ENCODE data around the gene NAXE.

DNA sequence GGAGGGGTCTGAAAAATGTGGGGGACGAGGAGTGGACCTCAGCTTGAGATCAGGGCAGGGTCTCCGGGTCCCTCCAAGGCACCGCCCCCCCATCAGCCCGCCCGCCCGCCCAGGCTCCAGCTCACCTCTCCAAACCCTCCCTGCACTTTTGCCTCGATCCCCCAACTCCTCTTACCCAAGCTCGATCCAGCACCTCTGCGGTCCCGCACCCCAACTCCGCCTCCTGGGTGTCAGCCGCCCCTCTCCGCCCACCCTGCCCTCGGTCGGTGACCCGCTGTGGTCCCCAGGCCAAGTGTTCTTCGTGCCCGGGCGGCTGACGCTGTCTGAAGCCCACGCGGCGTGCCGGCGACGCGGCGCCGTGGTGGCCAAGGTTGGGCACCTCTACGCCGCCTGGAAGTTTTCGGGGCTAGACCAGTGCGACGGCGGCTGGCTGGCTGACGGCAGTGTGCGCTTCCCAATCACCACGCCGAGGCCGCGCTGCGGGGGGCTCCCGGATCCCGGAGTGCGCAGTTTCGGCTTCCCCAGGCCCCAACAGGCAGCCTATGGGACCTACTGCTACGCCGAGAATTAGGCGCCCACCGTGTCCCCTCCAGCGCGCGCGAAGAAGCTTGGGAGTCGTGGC is 33.3 kb downstream of the NAXE start:
- no peak for TF ChIP-seq POLR2A (IDR thresholded peaks at IDR 0.05; ENCODE audit: low read length)
- TF ChIP-seq GATA1 (IDR thresholded peaks at IDR 0.05; ENCODE audit: low read depth, low read length) = no peak

Measured in erythroblast (primary cell).